ENCODE measurements around the gene CTXN3.

DNA sequence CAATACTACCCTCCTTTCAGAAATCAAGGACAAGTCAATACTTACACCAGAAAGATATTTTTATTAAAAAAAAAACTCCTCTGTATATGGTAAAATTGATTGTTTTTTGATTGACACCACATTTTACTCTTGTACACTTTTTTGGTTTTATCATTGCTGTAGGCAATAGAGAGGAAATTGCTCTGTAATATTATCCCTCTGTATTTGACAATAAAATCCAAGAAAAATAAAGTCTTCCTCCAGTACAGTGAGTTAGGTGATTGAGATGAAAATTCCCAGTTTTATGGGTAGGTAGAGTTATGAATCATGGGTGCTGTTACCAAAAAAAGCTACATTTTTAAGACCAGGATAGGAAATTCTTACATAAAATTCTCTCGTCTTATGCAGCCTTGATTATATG, 31.7 kb downstream of the CTXN3 start:
- TF ChIP-seq, protein P1, sequence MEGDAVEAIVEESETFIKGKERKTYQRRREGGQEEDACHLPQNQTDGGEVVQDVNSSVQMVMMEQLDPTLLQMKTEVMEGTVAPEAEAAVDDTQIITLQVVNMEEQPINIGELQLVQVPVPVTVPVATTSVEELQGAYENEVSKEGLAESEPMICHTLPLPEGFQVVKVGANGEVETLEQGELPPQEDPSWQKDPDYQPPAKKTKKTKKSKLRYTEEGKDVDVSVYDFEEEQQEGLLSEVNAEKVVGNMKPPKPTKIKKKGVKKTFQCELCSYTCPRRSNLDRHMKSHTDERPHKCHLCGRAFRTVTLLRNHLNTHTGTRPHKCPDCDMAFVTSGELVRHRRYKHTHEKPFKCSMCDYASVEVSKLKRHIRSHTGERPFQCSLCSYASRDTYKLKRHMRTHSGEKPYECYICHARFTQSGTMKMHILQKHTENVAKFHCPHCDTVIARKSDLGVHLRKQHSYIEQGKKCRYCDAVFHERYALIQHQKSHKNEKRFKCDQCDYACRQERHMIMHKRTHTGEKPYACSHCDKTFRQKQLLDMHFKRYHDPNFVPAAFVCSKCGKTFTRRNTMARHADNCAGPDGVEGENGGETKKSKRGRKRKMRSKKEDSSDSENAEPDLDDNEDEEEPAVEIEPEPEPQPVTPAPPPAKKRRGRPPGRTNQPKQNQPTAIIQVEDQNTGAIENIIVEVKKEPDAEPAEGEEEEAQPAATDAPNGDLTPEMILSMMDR (IDR thresholded peaks at IDR 0.05) = no peak
- TF ChIP-seq POLR2A (IDR thresholded peaks at IDR 0.05) = no peak
